Esophagus (tissue), 2 donors: ENCODE measurements around the gene DUSP15. TPM values are rescaled to one million over a fixed set of nuclear protein-coding genes. Genes with fewer than 3 reads are reported as not detected.
"Not testable (repeated sequence)": the region's sequence is repeated elsewhere in the genome, so short reads cannot be mapped to it uniquely, and the experiment has no call there.

Source experiments
- H3K27ac ChIP-seq, 2 donors: one replicate each; pipeline ENCODE4 v1.5.1; 2013; ENCODE audit warnings: low read depth in 2 of 2, mild to moderate bottlenecking in 2 of 2, inconsistent platforms in 1 of 2, low read length in 1 of 2, moderate library complexity in 1 of 2
- H3K27me3 ChIP-seq, 2 donors: one replicate each; pipeline ENCODE4 v1.6.1; 2013; ENCODE audit warnings: low read length in 2 of 2, control low read depth in 1 of 2, mild to moderate bottlenecking in 1 of 2; ENCODE audit not compliant: insufficient read depth in 2 of 2, control insufficient read depth in 1 of 2
- H3K36me3 ChIP-seq, 2 donors: one replicate each; pipeline ENCODE4 v1.6.1; 2013; ENCODE audit warnings: low read length in 1 of 2; ENCODE audit not compliant: control insufficient read depth in 2 of 2, insufficient read depth in 2 of 2
- H3K4me1 ChIP-seq, 2 donors: one replicate each; pipeline ENCODE4 v1.6.1; 2013; ENCODE audit warnings: low read length in 1 of 2; ENCODE audit not compliant: control insufficient read depth in 2 of 2, insufficient read depth in 2 of 2
- H3K4me3 ChIP-seq, 2 donors: one replicate each; pipeline ENCODE4 v1.5.1; 2013; ENCODE audit warnings: low read length in 2 of 2, mild to moderate bottlenecking in 2 of 2, low read depth in 1 of 2, moderate library complexity in 1 of 2
- H3K9me3 ChIP-seq, 2 donors: one replicate each; pipeline ENCODE4 v1.6.1; 2013; ENCODE audit warnings: mild to moderate bottlenecking in 2 of 2, low read depth in 1 of 2, low read length in 1 of 2, moderate library complexity in 1 of 2; ENCODE audit not compliant: control insufficient read depth in 2 of 2, insufficient read depth in 1 of 2
- WGBS, 2 donors: extraction: QIAGEN DNeasy Blood & Tissue Kit; methylation state at CpG; one replicate each; pipeline ENCODE4 v1.1.7; 2013; 5-methylcytosine and 5-hydroxymethylcytosine counted together
- polyA plus RNA-seq, 2 donors: library from polyadenylated mRNA; stranded (reverse); fragments of 200-250 nt; gene quantifications; one replicate each; pipeline ENCODE4 v1.2.3, GENCODE V29; 2013
- donor health status: healthy with polysubstance abuse.
- donor health status: Bipolar disorder and iron deficiency.

The DUSP15 gene, protein sequence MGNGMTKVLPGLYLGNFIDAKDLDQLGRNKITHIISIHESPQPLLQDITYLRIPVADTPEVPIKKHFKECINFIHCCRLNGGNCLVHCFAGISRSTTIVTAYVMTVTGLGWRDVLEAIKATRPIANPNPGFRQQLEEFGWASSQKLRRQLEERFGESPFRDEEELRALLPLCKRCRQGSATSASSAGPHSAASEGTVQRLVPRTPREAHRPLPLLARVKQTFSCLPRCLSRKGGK
- polyA plus RNA-seq: under 1 TPM; 0.55 to 0.58 TPM

DNA sequence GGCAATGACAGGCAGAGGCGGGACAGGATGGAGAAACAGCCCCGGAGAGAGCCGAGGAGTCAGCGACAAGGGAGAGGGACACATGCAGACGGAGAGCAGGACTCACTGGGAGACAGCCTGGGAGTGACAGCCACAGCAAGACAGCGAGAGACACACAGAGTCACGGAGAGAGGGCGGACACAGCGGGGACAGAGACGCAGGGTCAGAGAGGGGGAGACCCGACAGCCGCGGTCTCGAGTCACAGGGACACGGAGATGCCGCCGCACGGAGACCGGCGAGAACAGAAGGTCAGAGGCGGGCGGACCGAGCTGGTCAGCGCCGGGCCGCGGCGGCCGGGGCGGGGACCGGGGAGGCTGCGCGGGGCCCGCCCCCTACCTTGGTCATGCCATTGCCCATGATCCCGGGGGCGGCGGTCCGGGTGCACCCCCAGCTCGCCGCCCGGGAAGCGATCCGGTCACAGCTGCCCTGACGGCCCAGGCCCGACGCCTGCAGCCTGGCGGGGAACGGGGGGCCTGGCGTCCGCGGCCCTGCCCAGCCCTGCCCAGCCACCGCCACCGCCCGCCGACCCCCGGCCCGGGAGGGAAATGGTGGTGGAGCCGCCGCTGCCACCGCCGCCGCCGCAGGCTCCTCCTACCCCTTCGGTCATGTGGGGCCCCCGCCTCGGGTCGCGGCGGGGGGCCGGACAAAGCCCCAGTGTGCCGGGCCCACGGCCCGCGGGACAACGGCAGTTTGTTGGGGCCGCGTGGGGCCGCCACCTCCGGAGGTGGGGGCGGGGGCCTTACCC is at the start of gene DUSP15, which contains the start of gene TTLL9:
Gene DUSP15, minus strand, starts transcription at position 586 of the 784 bp plus-strand sequence. Its CDS starts 190 bp downstream, at position 396.
Gene TTLL9, plus strand, starts transcription at position 693 of the 784 bp plus-strand sequence. CDS start 493 bp downstream, outside the sequence.
- H3K36me3 ChIP-seq: no peaks in the 10 kb centered on the region
- no peaks in the 10 kb centered on the region for H3K4me1 ChIP-seq
- 1% methylated on average over 74 to 80 of the region's 80 CpGs for WGBS, 2 donors
- no peaks in the 10 kb centered on the region for H3K27me3 ChIP-seq
- H3K27ac ChIP-seq: peak within 1 kb of the TSS in 1 of 2 donors; percentile 30
- no peaks in the 10 kb centered on the region for H3K9me3 ChIP-seq
- peak within 1 kb of the TSS; percentile 52 to 53 for H3K4me3 ChIP-seq

GRCh38 chr20:31919410-31920155 is 49.3 kb upstream of the DUSP15 start:
- H3K4me3 ChIP-seq: no peak overlapping the region
- H3K9me3 ChIP-seq: no peaks in the 10 kb centered on the region
- H3K36me3 ChIP-seq: no peaks in the 10 kb centered on the region
- H3K4me1 ChIP-seq: peaks cover 0 to 15% of the 10 kb centered on the region in 2 donors
- H3K27me3 ChIP-seq: no peaks in the 10 kb centered on the region
- no peak overlapping the region for H3K27ac ChIP-seq
- 52 to 54% methylated on average over 6 of the region's 6 CpGs for WGBS, 2 donors

GRCh38 chr20:31918466-31919105 is 48.3 kb upstream of the DUSP15 start:
- no peak overlapping the region for H3K27ac ChIP-seq
- H3K27me3 ChIP-seq: no peaks in the 10 kb centered on the region
- no peak overlapping the region for H3K4me3 ChIP-seq
- no peaks in the 10 kb centered on the region for H3K36me3 ChIP-seq
- H3K4me1 ChIP-seq: peaks cover 0 to 15% of the 10 kb centered on the region in 2 donors
- H3K9me3 ChIP-seq: no peaks in the 10 kb centered on the region
- 46 to 56% methylated on average over 7 of the region's 7 CpGs for WGBS, 2 donors

- H3K27ac ChIP-seq, H3K27me3 ChIP-seq, H3K9me3 ChIP-seq, H3K4me3 ChIP-seq, H3K36me3 ChIP-seq: not testable (repeated sequence)
- peaks cover 0 to 15% of the 10 kb centered on the region in 2 donors for H3K4me1 ChIP-seq
- 28 to 32% methylated on average over 7 of the region's 7 CpGs for WGBS, 2 donors
Measured at GRCh38 chr20:31917962-31918412, 47.7 kb upstream of the DUSP15 start.

- Histone ChIP-seq H3K36me3 (no peaks in the 10 kb centered on the region), H3K27me3 (no peaks in the 10 kb centered on the region), H3K9me3 (no peaks in the 10 kb centered on the region), H3K27ac (no peak overlapping the region), H3K4me3 (no peak overlapping the region), H3K4me1 (peaks cover 0 to 17% of the 10 kb centered on the region in 2 donors)
- WGBS, 2 donors: 85 to 96% methylated on average over 4 of the region's 4 CpGs
Measured at GRCh38 chr20:31916708-31917107, 46.4 kb upstream of the DUSP15 start.

- Histone ChIP-seq H3K27me3 (no peaks in the 10 kb centered on the region), H3K27ac (no peak overlapping the region), H3K4me3 (no peak overlapping the region), H3K36me3 (no peaks in the 10 kb centered on the region), H3K4me1 (peaks cover 0 to 19% of the 10 kb centered on the region in 2 donors), H3K9me3 (no peaks in the 10 kb centered on the region)
- WGBS, 2 donors: 56 to 69% methylated on average over 7 of the region's 7 CpGs
Measured at GRCh38 chr20:31915491-31916280, 45.4 kb upstream of the DUSP15 start.

- 78 to 82% methylated on average over 5 of the region's 5 CpGs for WGBS, 2 donors
- Histone ChIP-seq H3K4me1 (peaks cover 0 to 10% of the 10 kb centered on the region in 2 donors), H3K36me3 (no peaks in the 10 kb centered on the region), H3K9me3 (no peaks in the 10 kb centered on the region), H3K27me3 (no peaks in the 10 kb centered on the region), H3K4me3 (no peak overlapping the region), H3K27ac (peak overlapping the region in 1 of 2 donors; percentile 50)
Measured at GRCh38 chr20:31914170-31914569, 43.8 kb upstream of the DUSP15 start.

- no peaks in the 10 kb centered on the region for H3K36me3 ChIP-seq
- H3K27me3 ChIP-seq: no peaks in the 10 kb centered on the region
- no peak overlapping the region for H3K4me3 ChIP-seq
- WGBS, 2 donors: 79 to 81% methylated on average over 15 of the region's 15 CpGs
- no peaks in the 10 kb centered on the region for H3K9me3 ChIP-seq
- H3K4me1 ChIP-seq: peaks cover 0 to 5% of the 10 kb centered on the region in 2 donors
- H3K27ac ChIP-seq: no peak overlapping the region
Measured at GRCh38 chr20:31913431-31914157, 43.3 kb upstream of the DUSP15 start.
